ENCODE measurements around the gene SORBS1.

- TF ChIP-seq CTCF (IDR thresholded peaks at IDR 0.05; ENCODE audit: low read length) (no peak), EZH2 (optimal IDR thresholded peaks at IDR 0.05; ENCODE audit: low read depth, low read length) (no peak)
Observed at GRCh38 chr10:95325863-95326262, 235.3 kb downstream of the SORBS1 start.
